ENCODE measurements around the gene NR2C2AP. TPM values are rescaled to one million over a fixed set of nuclear protein-coding genes. Genes with fewer than 3 reads are reported as not detected.

The NR2C2AP gene
- total and polyA plus RNA-seq, 2 donors (not counting 1 experiment from before 2014, with no cell fraction given) = 3.3 to 4.6 TPM

DNA sequence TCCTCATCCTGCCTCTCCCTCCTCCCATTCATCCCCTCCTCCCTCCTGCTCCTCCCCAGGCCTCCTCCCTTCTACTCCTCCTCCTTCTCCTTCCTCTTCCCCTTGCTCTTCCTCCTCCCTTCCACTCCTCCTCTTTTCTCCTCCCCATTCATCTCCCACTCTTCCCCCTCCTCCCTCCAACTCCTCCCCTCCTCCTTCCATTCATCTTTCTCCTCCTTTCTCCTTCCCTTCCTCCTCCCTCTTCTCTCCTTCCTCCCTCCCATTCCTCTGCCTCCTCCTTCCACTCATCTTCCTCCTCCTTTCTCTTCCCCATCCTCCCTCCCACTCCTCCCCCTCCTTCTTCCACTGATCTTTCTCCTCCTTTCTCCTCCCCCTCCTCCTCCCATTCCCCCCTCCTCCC, 36.5 kb upstream of the NR2C2AP start:
- DNase-seq (ENCODE audit: low read depth in 2 of 2) = no peak

DNA sequence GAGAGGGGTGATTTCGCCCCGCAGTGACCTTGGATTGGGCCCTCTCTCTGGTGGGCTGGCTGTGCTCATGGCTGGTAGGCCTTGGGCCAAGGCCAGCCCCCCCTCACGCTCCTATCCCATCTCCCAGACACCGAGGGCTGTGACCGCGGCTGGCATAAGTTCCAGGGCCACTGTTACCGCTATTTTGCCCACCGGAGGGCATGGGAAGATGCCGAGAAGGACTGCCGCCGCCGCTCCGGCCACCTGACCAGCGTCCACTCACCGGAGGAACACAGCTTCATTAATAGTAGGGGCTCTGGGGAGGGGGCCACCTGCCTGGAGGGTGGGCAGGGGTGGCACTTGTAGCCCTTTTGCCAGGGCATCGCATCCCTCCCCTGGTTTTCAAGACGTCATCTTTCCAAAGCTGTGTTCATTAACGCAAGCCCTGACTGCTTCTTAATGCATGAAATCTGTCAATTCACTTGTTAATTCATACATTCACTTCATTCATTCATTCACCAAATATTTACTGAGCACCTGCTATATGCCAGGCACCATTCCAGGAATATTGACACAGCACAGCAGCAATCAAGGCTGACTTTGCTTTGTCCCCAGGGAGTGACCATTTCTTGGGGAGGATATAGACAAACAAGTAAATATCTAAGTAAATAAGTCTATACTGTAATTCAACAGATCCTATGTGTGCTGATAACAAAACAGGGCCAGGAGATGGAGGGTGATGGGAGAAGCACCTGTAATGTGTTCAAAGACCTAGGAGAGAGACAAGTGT, 35.1 kb upstream of the NR2C2AP start:
- no peaks in the 10 kb centered on the region for H4K20me1 ChIP-seq (ENCODE audit: control insufficient read depth, extremely low read depth, insufficient read depth, low read length)
- no peak overlapping the region for H3K4me3 ChIP-seq (replicated peaks in 1 of 4; ENCODE audit: control extremely low read depth in 1 of 4, insufficient read depth in 1 of 4, low read depth in 3 of 4, low read length in 4 of 4)
- no peak for TF ChIP-seq EZH2 (IDR thresholded peaks at IDR 0.05; ENCODE audit: low read length, missing control alignments)
- TF ChIP-seq, protein P1, sequence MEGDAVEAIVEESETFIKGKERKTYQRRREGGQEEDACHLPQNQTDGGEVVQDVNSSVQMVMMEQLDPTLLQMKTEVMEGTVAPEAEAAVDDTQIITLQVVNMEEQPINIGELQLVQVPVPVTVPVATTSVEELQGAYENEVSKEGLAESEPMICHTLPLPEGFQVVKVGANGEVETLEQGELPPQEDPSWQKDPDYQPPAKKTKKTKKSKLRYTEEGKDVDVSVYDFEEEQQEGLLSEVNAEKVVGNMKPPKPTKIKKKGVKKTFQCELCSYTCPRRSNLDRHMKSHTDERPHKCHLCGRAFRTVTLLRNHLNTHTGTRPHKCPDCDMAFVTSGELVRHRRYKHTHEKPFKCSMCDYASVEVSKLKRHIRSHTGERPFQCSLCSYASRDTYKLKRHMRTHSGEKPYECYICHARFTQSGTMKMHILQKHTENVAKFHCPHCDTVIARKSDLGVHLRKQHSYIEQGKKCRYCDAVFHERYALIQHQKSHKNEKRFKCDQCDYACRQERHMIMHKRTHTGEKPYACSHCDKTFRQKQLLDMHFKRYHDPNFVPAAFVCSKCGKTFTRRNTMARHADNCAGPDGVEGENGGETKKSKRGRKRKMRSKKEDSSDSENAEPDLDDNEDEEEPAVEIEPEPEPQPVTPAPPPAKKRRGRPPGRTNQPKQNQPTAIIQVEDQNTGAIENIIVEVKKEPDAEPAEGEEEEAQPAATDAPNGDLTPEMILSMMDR (conservative IDR thresholded peaks at IDR 0.05 in 1 of 2, IDR thresholded peaks at IDR 0.05 in 1 of 2; ENCODE audit: low read depth in 1 of 2, low read length in 2 of 2) = no peak
- no peaks in the 10 kb centered on the region for H3K27me3 ChIP-seq (ENCODE audit: control insufficient read depth, insufficient read depth, low read length)
- H2AFZ ChIP-seq (ENCODE audit: low read length) = no peak overlapping the region
- H3K4me1 ChIP-seq (ENCODE audit: control insufficient read depth, extremely low read depth, insufficient read depth, low read length) = no peaks in the 10 kb centered on the region
- DNase-seq (ENCODE audit: low read depth in 2 of 2) = no peak
- no peaks in the 10 kb centered on the region for H3K79me2 ChIP-seq (ENCODE audit: control insufficient read depth, insufficient read depth, low read length)
- H3K9me3 ChIP-seq (ENCODE audit: control insufficient read depth, insufficient read depth, low read depth, low read length) = no peaks in the 10 kb centered on the region
- H3K36me3 ChIP-seq (ENCODE audit: control insufficient read depth, insufficient read depth, low read length) = no peaks in the 10 kb centered on the region
- H3K27ac ChIP-seq (ENCODE audit: insufficient read depth, low read length) = no peak overlapping the region
- H3K4me2 ChIP-seq (ENCODE audit: extremely low read depth, insufficient read depth, low read length) = no peak overlapping the region
- H3K9ac ChIP-seq (ENCODE audit: insufficient read depth, low read length) = no peak overlapping the region

More for the DNA sequence above, 36.5 kb upstream of the NR2C2AP start:
- Histone ChIP-seq H4K20me1 (ENCODE audit: control insufficient read depth, extremely low read depth, insufficient read depth, low read length) (no peaks in the 10 kb centered on the region), H3K79me2 (ENCODE audit: control insufficient read depth, insufficient read depth, low read length) (no peaks in the 10 kb centered on the region), H3K9me3 (ENCODE audit: control insufficient read depth, insufficient read depth, low read depth, low read length) (no peaks in the 10 kb centered on the region), H3K27me3 (ENCODE audit: control insufficient read depth, insufficient read depth, low read length) (no peaks in the 10 kb centered on the region), H3K4me2 (ENCODE audit: extremely low read depth, insufficient read depth, low read length) (no peak overlapping the region), H2AFZ (ENCODE audit: low read length) (no peak overlapping the region), H3K9ac (ENCODE audit: insufficient read depth, low read length) (no peak overlapping the region), H3K36me3 (ENCODE audit: control insufficient read depth, insufficient read depth, low read length) (no peaks in the 10 kb centered on the region), H3K4me3 (replicated peaks in 1 of 4; ENCODE audit: control extremely low read depth in 1 of 4, insufficient read depth in 1 of 4, low read depth in 3 of 4, low read length in 4 of 4) (no peak overlapping the region), H3K27ac (ENCODE audit: insufficient read depth, low read length) (no peak overlapping the region), H3K4me1 (ENCODE audit: control insufficient read depth, extremely low read depth, insufficient read depth, low read length) (no peaks in the 10 kb centered on the region)
- TF ChIP-seq EZH2 (IDR thresholded peaks at IDR 0.05; ENCODE audit: low read length, missing control alignments) = no peak
- TF ChIP-seq, protein P1 (conservative IDR thresholded peaks at IDR 0.05 in 1 of 2, IDR thresholded peaks at IDR 0.05 in 1 of 2; ENCODE audit: low read depth in 1 of 2, low read length in 2 of 2) = no peak

DNA sequence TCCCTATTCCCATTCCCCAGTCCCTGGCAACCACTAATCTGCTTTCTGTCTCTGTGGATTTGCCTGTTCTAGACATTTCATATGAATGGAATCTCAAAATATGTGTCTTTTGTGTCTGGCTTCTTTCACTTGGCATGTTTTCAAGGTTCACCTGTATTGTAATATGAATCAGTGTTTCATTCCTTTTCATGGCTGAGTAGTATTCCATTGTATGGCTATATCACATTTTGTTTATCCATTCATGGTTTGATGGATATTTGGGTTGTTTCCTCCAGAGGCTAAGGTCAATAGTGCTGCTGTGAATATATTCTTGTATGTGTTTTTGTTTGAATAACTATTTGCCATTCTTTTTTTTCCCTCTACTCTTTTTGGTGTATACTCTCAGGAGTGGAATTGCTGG, 33.0 kb upstream of the NR2C2AP start:
- Histone ChIP-seq H3K9me3 (ENCODE audit: control insufficient read depth, insufficient read depth, low read depth, low read length) (no peaks in the 10 kb centered on the region), H3K27ac (ENCODE audit: insufficient read depth, low read length) (no peak overlapping the region), H3K79me2 (ENCODE audit: control insufficient read depth, insufficient read depth, low read length) (no peaks in the 10 kb centered on the region), H3K4me2 (ENCODE audit: extremely low read depth, insufficient read depth, low read length) (no peak overlapping the region), H3K4me3 (replicated peaks in 1 of 4; ENCODE audit: control extremely low read depth in 1 of 4, insufficient read depth in 1 of 4, low read depth in 3 of 4, low read length in 4 of 4) (no peak overlapping the region), H3K9ac (ENCODE audit: insufficient read depth, low read length) (no peak overlapping the region), H3K27me3 (ENCODE audit: control insufficient read depth, insufficient read depth, low read length) (no peaks in the 10 kb centered on the region), H3K36me3 (ENCODE audit: control insufficient read depth, insufficient read depth, low read length) (no peaks in the 10 kb centered on the region), H2AFZ (ENCODE audit: low read length) (no peak overlapping the region), H3K4me1 (ENCODE audit: control insufficient read depth, extremely low read depth, insufficient read depth, low read length) (no peaks in the 10 kb centered on the region), H4K20me1 (ENCODE audit: control insufficient read depth, extremely low read depth, insufficient read depth, low read length) (no peaks in the 10 kb centered on the region)
- TF ChIP-seq, protein P1 (conservative IDR thresholded peaks at IDR 0.05 in 1 of 2, IDR thresholded peaks at IDR 0.05 in 1 of 2; ENCODE audit: low read depth in 1 of 2, low read length in 2 of 2) = no peak
- TF ChIP-seq EZH2 (IDR thresholded peaks at IDR 0.05; ENCODE audit: low read length, missing control alignments) = no peak
- no peak for DNase-seq (ENCODE audit: low read depth in 2 of 2)
